H1 (cell line): ENCODE results near the gene PNPLA8.

Experiments used
- POLR2A ChIP-seq, 2 experiments: IDR thresholded peaks; 1 replicate in 1 of 2; 2 replicates in 1 of 2; pipeline ENCODE4 v1.6.1; 2011; ENCODE audit warnings: low read depth in 2 of 2, low read length in 2 of 2, mild to moderate bottlenecking in 2 of 2; ENCODE audit errors: control extremely low read depth in 1 of 2
- POLR2AphosphoS5 ChIP-seq: IDR thresholded peaks from 2 replicates; pipeline ENCODE4 v1.6.1; 2011; ENCODE audit warnings: low read depth, low read length
- RXRA ChIP-seq: IDR thresholded peaks from 2 replicates; pipeline ENCODE4 v1.6.1; 2011; ENCODE audit warnings: low read depth, mild to moderate bottlenecking, low read length, moderate library complexity; ENCODE audit not compliant: insufficient read depth

DNA sequence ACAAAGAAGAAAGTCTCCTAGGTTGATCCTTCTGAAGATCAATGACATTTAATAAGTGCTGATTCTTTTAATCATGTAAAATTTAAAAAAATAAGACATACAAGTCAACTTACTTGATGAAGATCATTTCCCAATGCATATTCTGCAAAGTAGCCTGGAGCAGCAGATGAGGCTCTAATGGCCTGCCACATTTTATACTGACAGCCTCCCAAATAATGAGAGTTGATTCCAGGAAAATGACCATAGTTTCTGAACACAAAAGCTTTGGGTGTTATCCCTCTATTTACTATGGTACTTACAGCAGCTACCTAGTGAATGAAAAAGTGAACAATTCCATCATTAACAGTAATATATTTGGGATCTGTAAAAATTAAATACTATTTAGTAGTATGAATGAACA, 38.3 kb downstream of the PNPLA8 start:
- TF ChIP-seq POLR2A (IDR thresholded peaks at IDR 0.05; ENCODE audit: control extremely low read depth in 1 of 2, low read depth in 2 of 2, low read length in 2 of 2) (no peak), RXRA (no peak), POLR2AphosphoS5 (no peak)
